ENCODE results near the gene RFT1. TPM values are rescaled to one million over a fixed set of nuclear protein-coding genes. Genes with fewer than 3 reads are reported as not detected.

Gene RFT1
- total and polyA plus RNA-seq, 2 of the 13 experiments (the other 11 are each of a cell fraction or from before 2014, with no cell fraction given) = 23.2 to 37.0 TPM

GRCh38 chr3:53170325-53171063 lies 40.3 kb upstream of the RFT1 start (continued):
- TF ChIP-seq PATZ1 (CRISPR knock-in tag; IDR thresholded peaks at IDR 0.05) (peak; percentile 78), THAP7 (CRISPR knock-in tag; IDR thresholded peaks at IDR 0.05) (no peak), HOXD1 (CRISPR knock-in tag; IDR thresholded peaks at IDR 0.05) (0 out of 2 replicates have a peak, but pooled peaks have one; percentile 43), HOXA5 (CRISPR knock-in tag; IDR thresholded peaks at IDR 0.05) (0 out of 2 replicates have a peak, but pooled peaks have one; percentile 36), ZNF136 (CRISPR knock-in tag; IDR thresholded peaks at IDR 0.05; ENCODE audit: low read depth) (no peak), ZXDC (CRISPR knock-in tag; IDR thresholded peaks at IDR 0.05) (no peak), RBFOX2 (IDR thresholded peaks at IDR 0.05; ENCODE audit: low read depth, low read length) (peak; percentile 65), ZNF20 (CRISPR knock-in tag; IDR thresholded peaks at IDR 0.05) (no peak), NFIB (CRISPR knock-in tag; IDR thresholded peaks at IDR 0.05; ENCODE audit: borderline replicate concordance) (no peak), GABPB1 (CRISPR knock-in tag; IDR thresholded peaks at IDR 0.05) (peak; percentile 45; the same call in 1 of the 2 replicates), SRY (CRISPR knock-in tag; IDR thresholded peaks at IDR 0.05) (no peak), ATM (IDR thresholded peaks at IDR 0.05; ENCODE audit: borderline replicate concordance) (no peak), RAD21 (CRISPR knock-in tag; IDR thresholded peaks at IDR 0.05) (no peak), KDM5B (CRISPR knock-in tag; IDR thresholded peaks at IDR 0.05; ENCODE audit: borderline replicate concordance) (0 out of 2 replicates have a peak, but pooled peaks have one; percentile 13), ZNF83 (CRISPR knock-in tag; IDR thresholded peaks at IDR 0.05; ENCODE audit: borderline replicate concordance) (no peak), MIXL1 (CRISPR knock-in tag; IDR thresholded peaks at IDR 0.05) (no peak), TERF1 (CRISPR knock-in tag; IDR thresholded peaks at IDR 0.05) (no peak), ZNF761 (CRISPR knock-in tag; conservative IDR thresholded peaks at IDR 0.05) (peak; percentile 39; the same call in 1 of the 2 replicates)
- TF ChIP-seq, protein P1, sequence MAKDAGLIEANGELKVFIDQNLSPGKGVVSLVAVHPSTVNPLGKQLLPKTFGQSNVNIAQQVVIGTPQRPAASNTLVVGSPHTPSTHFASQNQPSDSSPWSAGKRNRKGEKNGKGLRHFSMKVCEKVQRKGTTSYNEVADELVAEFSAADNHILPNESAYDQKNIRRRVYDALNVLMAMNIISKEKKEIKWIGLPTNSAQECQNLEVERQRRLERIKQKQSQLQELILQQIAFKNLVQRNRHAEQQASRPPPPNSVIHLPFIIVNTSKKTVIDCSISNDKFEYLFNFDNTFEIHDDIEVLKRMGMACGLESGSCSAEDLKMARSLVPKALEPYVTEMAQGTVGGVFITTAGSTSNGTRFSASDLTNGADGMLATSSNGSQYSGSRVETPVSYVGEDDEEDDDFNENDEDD (CRISPR knock-in tag; IDR thresholded peaks at IDR 0.05; ENCODE audit: borderline replicate concordance) = 0 out of 2 replicates have a peak, but pooled peaks have one; percentile 43
